ENCODE data around the gene ADGRV1. TPM values are rescaled to one million over a fixed set of nuclear protein-coding genes. Genes with fewer than 3 reads are reported as not detected.
"Not testable (repeated sequence)": the region's sequence is repeated elsewhere in the genome, so short reads cannot be mapped to it uniquely, and the experiment has no call there.

Gene ADGRV1
- total RNA-seq, 4 donors from 2014 or later, result 1.9 to 11.3 TPM; not detected in 2

DNA sequence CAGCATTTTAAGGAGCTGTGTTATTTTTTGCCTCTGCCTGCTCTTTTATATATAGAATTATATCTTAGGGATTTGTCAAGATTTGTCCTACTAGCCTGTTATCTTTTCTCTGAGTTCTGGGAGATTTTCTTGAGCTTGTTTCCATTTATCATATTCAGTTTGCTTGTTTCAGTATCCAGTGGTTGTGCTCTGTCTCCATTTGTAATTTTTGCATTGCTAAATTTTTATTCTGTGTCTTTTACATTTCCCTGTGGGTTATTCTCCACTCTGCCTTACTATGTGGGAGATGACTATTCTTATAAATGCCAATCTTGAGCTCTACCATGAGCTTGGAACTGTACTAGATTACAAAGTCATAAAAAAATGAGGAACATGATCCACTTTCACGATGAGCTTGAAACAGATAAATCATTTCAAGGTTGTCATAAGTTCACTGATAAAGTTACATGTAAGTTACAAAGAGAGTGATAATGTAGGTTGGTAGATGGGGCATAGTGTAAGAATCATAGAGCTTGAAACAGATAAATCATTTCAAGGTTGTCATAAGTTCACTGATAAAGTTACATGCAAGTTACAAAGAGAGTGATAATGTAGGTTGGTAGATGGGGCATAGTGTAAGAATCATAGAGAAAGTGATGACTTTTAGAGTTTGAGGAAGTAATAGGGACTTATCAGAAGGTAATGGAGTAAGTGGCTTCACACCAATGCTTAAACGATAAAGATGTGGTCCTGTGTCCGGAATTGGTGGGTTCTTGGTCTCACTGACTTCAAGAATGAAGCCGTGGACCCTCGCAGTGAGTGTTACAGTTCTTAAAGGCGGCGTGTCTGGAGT, 287.3 kb downstream of the ADGRV1 start:
- Histone ChIP-seq H3K9me3 (no peaks in the 10 kb centered on the region), H3K27ac (no peak overlapping the region), H3K36me3 (no peaks in the 10 kb centered on the region), H3K27me3 (no peaks in the 10 kb centered on the region), H3K4me1 (no peaks in the 10 kb centered on the region), H3K4me3 (no peak overlapping the region)
- TF ChIP-seq, protein P1, sequence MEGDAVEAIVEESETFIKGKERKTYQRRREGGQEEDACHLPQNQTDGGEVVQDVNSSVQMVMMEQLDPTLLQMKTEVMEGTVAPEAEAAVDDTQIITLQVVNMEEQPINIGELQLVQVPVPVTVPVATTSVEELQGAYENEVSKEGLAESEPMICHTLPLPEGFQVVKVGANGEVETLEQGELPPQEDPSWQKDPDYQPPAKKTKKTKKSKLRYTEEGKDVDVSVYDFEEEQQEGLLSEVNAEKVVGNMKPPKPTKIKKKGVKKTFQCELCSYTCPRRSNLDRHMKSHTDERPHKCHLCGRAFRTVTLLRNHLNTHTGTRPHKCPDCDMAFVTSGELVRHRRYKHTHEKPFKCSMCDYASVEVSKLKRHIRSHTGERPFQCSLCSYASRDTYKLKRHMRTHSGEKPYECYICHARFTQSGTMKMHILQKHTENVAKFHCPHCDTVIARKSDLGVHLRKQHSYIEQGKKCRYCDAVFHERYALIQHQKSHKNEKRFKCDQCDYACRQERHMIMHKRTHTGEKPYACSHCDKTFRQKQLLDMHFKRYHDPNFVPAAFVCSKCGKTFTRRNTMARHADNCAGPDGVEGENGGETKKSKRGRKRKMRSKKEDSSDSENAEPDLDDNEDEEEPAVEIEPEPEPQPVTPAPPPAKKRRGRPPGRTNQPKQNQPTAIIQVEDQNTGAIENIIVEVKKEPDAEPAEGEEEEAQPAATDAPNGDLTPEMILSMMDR (IDR thresholded peaks at IDR 0.05), result no peak
- TF ChIP-seq POLR2A (IDR thresholded peaks at IDR 0.05), result no peak
- DNase-seq, result no peak
- intact Hi-C loops (cut with DNase I; ENCODE audit: low total_unique reads), result no loop called here

DNA sequence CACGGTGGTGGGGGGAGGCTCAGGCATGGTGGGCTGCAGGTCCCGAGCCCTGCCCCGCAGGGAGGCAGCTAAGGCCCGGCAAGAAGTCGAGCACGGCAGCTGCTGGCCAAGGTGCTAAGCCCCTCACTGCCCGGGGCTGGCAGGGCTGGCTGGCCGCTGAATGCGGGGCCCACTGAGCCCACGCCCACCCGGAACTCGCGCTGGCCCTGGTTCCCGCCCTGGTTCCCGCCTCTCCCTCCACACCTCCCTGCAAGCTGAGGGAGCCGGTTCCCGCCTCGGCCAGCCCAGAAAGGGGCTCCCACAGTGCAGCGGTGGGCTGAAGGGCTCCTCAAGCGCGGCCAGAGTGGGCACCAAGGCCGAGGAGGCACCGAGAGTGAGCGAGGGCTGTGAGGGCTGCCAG, 289.0 kb downstream of the ADGRV1 start:
- intact Hi-C loops (cut with DNase I; ENCODE audit: low total_unique reads); H3K4me1 ChIP-seq; H3K27me3 ChIP-seq; H3K9me3 ChIP-seq; H3K4me3 ChIP-seq; H3K36me3 ChIP-seq; DNase-seq; H3K27ac ChIP-seq: not testable (repeated sequence)

DNA sequence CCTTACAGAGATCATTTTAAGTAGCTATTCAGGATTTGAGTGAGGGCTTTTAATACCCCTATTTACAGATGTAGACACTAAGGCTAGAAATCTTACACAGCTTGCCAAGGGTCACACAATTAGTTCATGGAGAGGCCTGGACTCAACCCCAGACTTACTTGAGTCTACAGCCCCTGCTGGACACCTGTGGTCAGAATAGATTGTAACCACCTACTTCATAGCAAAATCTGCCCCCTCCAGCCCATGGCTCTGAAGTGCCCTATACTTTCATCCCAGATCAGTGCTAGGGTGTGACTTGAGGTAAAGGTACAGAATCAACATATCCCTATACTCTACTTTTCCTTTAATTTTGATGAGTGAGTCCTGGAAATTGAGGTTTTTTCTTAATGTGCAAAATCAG, 291.3 kb downstream of the ADGRV1 start:
- H3K27ac ChIP-seq, result no peak overlapping the region
- H3K27me3 ChIP-seq, result no peaks in the 10 kb centered on the region
- intact Hi-C loops (cut with DNase I; ENCODE audit: low total_unique reads), result no loop called here
- TF ChIP-seq, protein P1 (IDR thresholded peaks at IDR 0.05), result no peak
- no peak for TF ChIP-seq POLR2A (IDR thresholded peaks at IDR 0.05)
- H3K4me1 ChIP-seq, result no peaks in the 10 kb centered on the region
- no peak overlapping the region for H3K4me3 ChIP-seq
- no peak for DNase-seq
- H3K9me3 ChIP-seq, result no peaks in the 10 kb centered on the region
- no peaks in the 10 kb centered on the region for H3K36me3 ChIP-seq

DNA sequence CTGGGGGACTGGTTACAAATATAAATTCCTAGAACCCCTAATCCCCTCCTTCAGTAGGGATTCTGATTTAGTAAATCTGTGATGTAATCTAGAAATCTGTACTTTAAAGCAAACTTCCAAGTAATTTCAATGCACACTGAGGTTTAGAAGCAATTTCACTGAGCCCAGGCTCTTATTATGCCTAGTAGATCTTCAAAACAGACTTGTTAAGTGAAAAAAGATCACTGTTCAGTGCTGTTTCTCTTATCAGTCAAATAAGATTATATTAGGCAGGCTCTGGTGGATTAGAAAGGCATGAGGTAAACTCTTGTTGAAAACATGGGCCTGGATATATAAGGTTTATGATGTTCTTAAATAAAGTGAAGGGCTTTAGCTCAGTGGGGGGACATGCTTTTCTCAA, 293.9 kb downstream of the ADGRV1 start:
- H3K4me3 ChIP-seq, result no peak overlapping the region
- TF ChIP-seq, protein P1 (IDR thresholded peaks at IDR 0.05), result no peak
- TF ChIP-seq POLR2A (IDR thresholded peaks at IDR 0.05), result no peak
- no peak overlapping the region for H3K27ac ChIP-seq
- intact Hi-C loops (cut with DNase I; ENCODE audit: low total_unique reads), result no loop called here
- H3K9me3 ChIP-seq, result no peaks in the 10 kb centered on the region
- DNase-seq, result no peak
- no peaks in the 10 kb centered on the region for H3K4me1 ChIP-seq
- H3K27me3 ChIP-seq, result no peaks in the 10 kb centered on the region
- H3K36me3 ChIP-seq, result no peaks in the 10 kb centered on the region

DNA sequence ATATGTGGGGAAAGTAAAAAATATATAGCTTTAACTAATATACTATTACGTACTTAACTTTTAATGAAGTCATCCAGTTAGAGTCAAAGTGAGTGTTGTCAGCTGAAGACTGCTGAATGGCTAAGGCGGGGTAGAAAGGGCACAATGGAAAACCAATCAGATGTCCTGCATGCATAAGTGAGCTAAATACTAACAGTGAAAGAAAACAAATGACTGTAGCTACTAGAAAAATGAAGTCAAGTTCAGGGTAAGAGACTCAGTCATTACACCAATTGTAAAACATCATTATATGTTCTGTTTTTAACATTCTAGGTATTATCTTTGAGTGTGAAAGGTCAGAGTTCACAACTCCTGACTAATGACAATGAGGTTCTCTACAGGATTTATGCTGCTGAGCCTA, 295.2 kb downstream of the ADGRV1 start:
- H3K36me3 ChIP-seq, result no peaks in the 10 kb centered on the region
- H3K4me1 ChIP-seq, result no peaks in the 10 kb centered on the region
- DNase-seq, result no peak
- H3K27ac ChIP-seq, result no peak overlapping the region
- no peaks in the 10 kb centered on the region for H3K27me3 ChIP-seq
- no peak overlapping the region for H3K4me3 ChIP-seq
- TF ChIP-seq POLR2A (IDR thresholded peaks at IDR 0.05), result no peak
- TF ChIP-seq, protein P1 (IDR thresholded peaks at IDR 0.05), result no peak
- intact Hi-C loops (cut with DNase I; ENCODE audit: low total_unique reads), result no loop called here
- no peaks in the 10 kb centered on the region for H3K9me3 ChIP-seq
